Keratinocyte (primary cell): ENCODE data around the gene SKI. TPM values are rescaled to one million over a fixed set of nuclear protein-coding genes. Genes with fewer than 3 reads are reported as not detected.

ENCODE experiments used
- DNase-seq: peaks from one replicate; pipeline ENCODE4 v3.0.0-alpha.2; 2011; ENCODE audit warnings: low read depth, missing footprints, low spot score
- FAIRE-seq: peaks from 2 replicates; lab custom pipeline; 2011; peaks lifted over from hg19 to GRCh38; lab: Jason Lieb, UNC
- H2AFZ ChIP-seq: 2 replicates; pipeline ENCODE4 v1.6.0; 2012; ENCODE audit warnings: low read length, control low read depth, inconsistent platforms; ENCODE audit not compliant: control insufficient read depth
- H3K27ac ChIP-seq: 2 replicates; pipeline ENCODE4 v1.5.1; 2011; ENCODE audit warnings: low read length; ENCODE audit not compliant: control insufficient read depth, insufficient read depth
- H3K27me3 ChIP-seq: 3 replicates; pipeline ENCODE4 v1.6.0; 2011; ENCODE audit warnings: low read length; ENCODE audit not compliant: control insufficient read depth, insufficient read depth; ENCODE audit errors: extremely low read depth
- H3K36me3 ChIP-seq, 2 experiments: 2 replicates in 1 of 2; 3 replicates in 1 of 2; pipeline ENCODE4 v1.5.1; 2011; ENCODE audit warnings: low read length in 2 of 2, mild to moderate bottlenecking in 1 of 2; ENCODE audit not compliant: control insufficient read depth in 2 of 2, insufficient read depth in 2 of 2; ENCODE audit errors: extremely low read depth in 1 of 2
- H3K4me1 ChIP-seq: 3 replicates; pipeline ENCODE4 v1.5.1; 2011; ENCODE audit warnings: low read length; ENCODE audit not compliant: control insufficient read depth, insufficient read depth; ENCODE audit errors: extremely low read depth
- H3K4me2 ChIP-seq: 3 replicates; pipeline ENCODE4 v1.6.0; 2011; ENCODE audit warnings: low read depth, low read length; ENCODE audit not compliant: control insufficient read depth, insufficient read depth; ENCODE audit errors: extremely low read depth
- H3K4me3 ChIP-seq, 3 experiments: fragments of 200-600 bp in 1 of 3; sonication (generic) in 1 of 3; 2 replicates in 2 of 3; 3 replicates in 1 of 3; pipeline ENCODE4 v1.5.1; 2011 to 2016; ENCODE audit warnings: low read length in 3 of 3, mild to moderate bottlenecking in 3 of 3, control low read depth in 2 of 3, inconsistent platforms in 1 of 3, low read depth in 1 of 3, mixed read lengths in 1 of 3, mixed run types in 1 of 3, moderate library complexity in 1 of 3; ENCODE audit not compliant: control insufficient read depth in 2 of 3, insufficient read depth in 2 of 3; ENCODE audit errors: extremely low read depth in 1 of 3
- H3K79me2 ChIP-seq: 2 replicates; pipeline ENCODE4 v1.6.0; 2012; ENCODE audit warnings: low read length; ENCODE audit not compliant: control insufficient read depth, insufficient read depth
- H3K9ac ChIP-seq: 3 replicates; pipeline ENCODE4 v1.6.0; 2011; ENCODE audit warnings: low read length; ENCODE audit not compliant: control insufficient read depth, insufficient read depth; ENCODE audit errors: extremely low read depth
- H3K9me1 ChIP-seq: 3 replicates; pipeline ENCODE4 v1.6.0; 2011; ENCODE audit warnings: low read length; ENCODE audit not compliant: control insufficient read depth, insufficient read depth; ENCODE audit errors: extremely low read depth
- H3K9me3 ChIP-seq: 2 replicates; pipeline ENCODE4 v1.5.1; 2012; ENCODE audit warnings: low read depth, low read length; ENCODE audit not compliant: control insufficient read depth
- H4K20me1 ChIP-seq: 3 replicates; pipeline ENCODE4 v1.6.0; 2011; ENCODE audit warnings: low read length; ENCODE audit not compliant: control insufficient read depth, insufficient read depth; ENCODE audit errors: extremely low read depth
- EZH2 ChIP-seq: IDR thresholded peaks from one replicate; pipeline ENCODE4 v1.6.1; 2012; ENCODE audit warnings: inconsistent platforms, mild to moderate bottlenecking, low read length, moderate library complexity
- dilution Hi-C: fragments of 300-500 bp; cut with MboI; formaldehyde crosslinking; loops from one replicate; pipeline ENCODE4 v1.7.0; 2020; ENCODE audit warnings: low sequenced_read_pairs; ENCODE audit not compliant: extremely low pct_ligation_motif_present
- polyA plus RNA-seq, 5 experiments: library from polyadenylated mRNA; depleted of rRNA in 3 of 5; stranded (reverse) in 3 of 5; stranded (forward) in 1 of 5; unstranded in 1 of 5; fragments of >200 nt; gene quantifications; 1 replicate in 1 of 5; 2 replicates in 3 of 5; 3 replicates in 1 of 5; pipeline versions ENCODE4 v1.2.1 to v1.2.3, GENCODE V29; 2011 to 2012; ENCODE audit warnings: missing spikeins in 2 of 5, low read depth in 1 of 5, low replicate concordance in 1 of 5
- TF ChIP-seq, protein P1 (sequence below), 3 experiments: IDR thresholded peaks in 1 of 3; conservative IDR thresholded peaks in 1 of 3; optimal IDR thresholded peaks in 1 of 3; 2 replicates in 2 of 3; 3 replicates in 1 of 3; pipeline versions ENCODE3 to v1.5.1; 2011; ENCODE audit warnings: low read length in 3 of 3, mild to moderate bottlenecking in 3 of 3, moderate library complexity in 2 of 3, control low read depth in 1 of 3, inconsistent platforms in 1 of 3; ENCODE audit not compliant: insufficient read depth in 2 of 3; ENCODE audit errors: extremely low read depth in 1 of 3

The SKI gene
- polyA plus RNA-seq, 1 donor (not counting 4 experiments of a cell fraction or from before 2014, with no cell fraction given): 4.8 TPM

DNA sequence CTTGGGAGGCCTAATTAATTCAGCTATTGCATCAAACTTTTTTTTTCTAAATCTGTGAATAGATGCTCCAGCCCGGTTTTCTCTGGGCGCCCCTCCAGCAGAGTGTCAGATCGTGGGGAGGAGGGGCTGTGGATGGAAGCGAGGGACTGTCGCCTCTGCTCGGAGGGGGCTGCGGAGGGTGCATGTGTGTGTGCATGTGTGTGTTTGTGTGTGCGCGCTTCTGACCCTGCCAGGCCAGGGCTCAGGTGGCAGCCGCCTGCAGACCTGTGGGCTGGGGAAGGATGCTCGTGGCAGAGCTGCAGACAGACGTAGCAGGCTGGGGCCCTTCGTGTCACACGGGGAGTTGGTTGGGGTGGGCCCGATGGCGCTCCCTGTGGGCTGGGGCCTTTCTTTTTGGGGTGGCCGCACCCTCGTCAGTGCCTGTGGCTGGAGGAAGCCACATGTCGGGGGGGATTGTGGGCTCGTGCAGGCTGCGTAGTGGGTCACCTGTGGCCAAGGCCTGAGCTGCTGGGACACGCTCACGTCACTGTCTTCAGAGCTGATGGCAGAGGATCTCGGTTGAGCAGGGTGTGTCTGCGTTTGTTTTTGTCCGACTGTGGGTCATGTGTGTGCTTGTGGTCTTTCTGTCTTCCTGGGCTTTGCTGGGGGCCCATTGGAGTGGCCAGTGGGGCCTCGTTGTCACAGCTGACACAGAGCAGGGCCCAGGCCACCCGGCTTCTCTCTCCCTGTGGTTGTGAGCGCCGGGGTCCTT lies 2.8 kb downstream of the SKI start:
- no peaks in the 10 kb centered on the region for H3K9me1 ChIP-seq
- peak overlapping the region; percentile 88 for H3K4me2 ChIP-seq
- no peak for DNase-seq
- dilution Hi-C loops: no loop called here
- peaks cover 41% of the 10 kb centered on the region for H3K4me1 ChIP-seq
- peak overlapping the region; percentile 54 to 88 (median 87) for H3K4me3 ChIP-seq
- H3K9me3 ChIP-seq: no peaks in the 10 kb centered on the region
- H2AFZ ChIP-seq: no peak overlapping the region
- H3K36me3 ChIP-seq: no peaks in the 10 kb centered on the region
- TF ChIP-seq, protein P1, sequence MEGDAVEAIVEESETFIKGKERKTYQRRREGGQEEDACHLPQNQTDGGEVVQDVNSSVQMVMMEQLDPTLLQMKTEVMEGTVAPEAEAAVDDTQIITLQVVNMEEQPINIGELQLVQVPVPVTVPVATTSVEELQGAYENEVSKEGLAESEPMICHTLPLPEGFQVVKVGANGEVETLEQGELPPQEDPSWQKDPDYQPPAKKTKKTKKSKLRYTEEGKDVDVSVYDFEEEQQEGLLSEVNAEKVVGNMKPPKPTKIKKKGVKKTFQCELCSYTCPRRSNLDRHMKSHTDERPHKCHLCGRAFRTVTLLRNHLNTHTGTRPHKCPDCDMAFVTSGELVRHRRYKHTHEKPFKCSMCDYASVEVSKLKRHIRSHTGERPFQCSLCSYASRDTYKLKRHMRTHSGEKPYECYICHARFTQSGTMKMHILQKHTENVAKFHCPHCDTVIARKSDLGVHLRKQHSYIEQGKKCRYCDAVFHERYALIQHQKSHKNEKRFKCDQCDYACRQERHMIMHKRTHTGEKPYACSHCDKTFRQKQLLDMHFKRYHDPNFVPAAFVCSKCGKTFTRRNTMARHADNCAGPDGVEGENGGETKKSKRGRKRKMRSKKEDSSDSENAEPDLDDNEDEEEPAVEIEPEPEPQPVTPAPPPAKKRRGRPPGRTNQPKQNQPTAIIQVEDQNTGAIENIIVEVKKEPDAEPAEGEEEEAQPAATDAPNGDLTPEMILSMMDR (optimal IDR thresholded peaks at IDR 0.05 in 1 of 3, IDR thresholded peaks at IDR 0.05 in 1 of 3, conservative IDR thresholded peaks at IDR 0.05 in 1 of 3; ENCODE audit: extremely low read depth in 1 of 3, insufficient read depth in 2 of 3, low read length in 3 of 3): no peak
- no peak for TF ChIP-seq EZH2
- peak overlapping the region; percentile 88 for H3K9ac ChIP-seq
- peak overlapping the region; percentile 75 for H3K27ac ChIP-seq
- no peak for FAIRE-seq
- H4K20me1 ChIP-seq: peaks cover 59% of the 10 kb centered on the region
- H3K79me2 ChIP-seq: peaks cover 74% of the 10 kb centered on the region
- no peaks in the 10 kb centered on the region for H3K27me3 ChIP-seq

DNA sequence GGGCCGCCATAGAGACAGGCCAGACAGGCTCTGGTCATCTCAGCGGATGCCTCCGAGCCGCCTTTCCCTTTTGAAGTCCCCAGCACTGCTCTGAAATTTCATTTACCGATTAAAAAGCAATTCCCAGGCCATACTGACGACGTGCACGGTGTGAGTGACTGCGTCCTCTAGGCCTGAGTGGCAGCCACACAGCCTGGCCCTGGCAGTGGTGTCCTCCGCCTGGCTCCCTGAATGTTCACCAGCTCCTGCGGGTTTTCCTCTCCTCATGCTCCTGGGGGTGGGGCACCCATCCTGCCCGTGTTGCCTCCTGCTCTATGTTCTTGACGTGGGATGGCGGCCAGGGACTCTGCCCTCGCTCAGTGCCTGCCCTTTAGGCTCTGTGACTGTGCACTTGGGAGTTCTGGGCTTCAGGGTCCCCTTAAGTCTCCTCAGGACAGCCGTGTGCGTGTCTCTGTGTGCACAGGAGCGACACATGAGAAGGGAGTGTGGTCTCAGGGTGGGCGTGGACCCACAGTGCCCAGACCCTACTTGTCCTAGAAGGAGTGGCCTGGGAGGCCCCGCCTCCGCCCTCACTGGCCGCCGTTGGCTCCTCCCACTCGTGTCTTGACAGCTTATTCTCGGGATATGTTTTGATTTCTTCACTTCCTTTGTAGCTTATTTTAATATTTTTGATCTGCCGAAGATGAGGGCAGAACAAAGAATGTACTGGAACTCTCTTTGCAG lies 3.6 kb downstream of the SKI start:
- Histone ChIP-seq H3K9me1 (no peaks in the 10 kb centered on the region), H3K4me2 (peak overlapping the region; percentile 88), H3K79me2 (peaks cover 80% of the 10 kb centered on the region), H3K27me3 (no peaks in the 10 kb centered on the region), H3K36me3 (no peaks in the 10 kb centered on the region), H3K27ac (peak overlapping the region; percentile 66), H3K9me3 (no peaks in the 10 kb centered on the region), H2AFZ (no peak overlapping the region), H4K20me1 (peaks cover 59% of the 10 kb centered on the region), H3K9ac (peak overlapping the region; percentile 88), H3K4me1 (peaks cover 41% of the 10 kb centered on the region), H3K4me3 (peak overlapping the region; percentile 54 to 88 (median 87))
- TF ChIP-seq, protein P1 (optimal IDR thresholded peaks at IDR 0.05 in 1 of 3, IDR thresholded peaks at IDR 0.05 in 1 of 3, conservative IDR thresholded peaks at IDR 0.05 in 1 of 3; ENCODE audit: extremely low read depth in 1 of 3, insufficient read depth in 2 of 3, low read length in 3 of 3): no peak
- DNase-seq (peak; percentile 54), FAIRE-seq (peak; percentile 88)
- dilution Hi-C loops: no loop called here
